Fibroblast of lung (primary cell): ENCODE results near the gene CA14. TPM values are rescaled to one million over a fixed set of nuclear protein-coding genes. Genes with fewer than 3 reads are reported as not detected.

Experiments used
- DNase-seq, 2 donors: peaks; one replicate each; pipeline versions ENCODE4 v3.0.0 to v3.0.0-alpha.2; 2010; ENCODE audit warnings: low read depth in 2 of 2
- H2AFZ ChIP-seq: 2 replicates; pipeline ENCODE4 v1.5.1; 2012; ENCODE audit warnings: low read length, control low read depth, inconsistent platforms
- H3K27ac ChIP-seq: 2 replicates; pipeline ENCODE4 v1.5.1; 2011; ENCODE audit warnings: low read length, control low read depth; ENCODE audit not compliant: insufficient read depth
- H3K27me3 ChIP-seq: 2 replicates; pipeline ENCODE4 v1.5.1; 2011; ENCODE audit warnings: mild to moderate bottlenecking, low read length; ENCODE audit not compliant: control insufficient read depth, insufficient read depth
- H3K36me3 ChIP-seq: 2 replicates; pipeline ENCODE4 v1.5.1; 2011; ENCODE audit warnings: low read length; ENCODE audit not compliant: control insufficient read depth, insufficient read depth
- H3K4me1 ChIP-seq: 2 replicates; pipeline ENCODE4 v1.5.1; 2011; ENCODE audit warnings: low read length; ENCODE audit not compliant: control insufficient read depth, insufficient read depth; ENCODE audit errors: extremely low read depth
- H3K4me2 ChIP-seq: 2 replicates; pipeline ENCODE4 v1.5.1; 2011; ENCODE audit warnings: low read length, control low read depth; ENCODE audit not compliant: insufficient read depth; ENCODE audit errors: extremely low read depth
- H3K4me3 ChIP-seq, 4 experiments: fragments of 200-600 bp in 1 of 4; sonication (generic) in 1 of 4; replicated peaks in 1 of 4; 2 replicates each; pipeline ENCODE4 v1.5.1; 2011 to 2016; ENCODE audit warnings: low read length in 4 of 4, low read depth in 3 of 4, mild to moderate bottlenecking in 3 of 4, control low read depth in 2 of 4, inconsistent platforms in 1 of 4, mixed read lengths in 1 of 4; ENCODE audit not compliant: insufficient read depth in 1 of 4; ENCODE audit errors: control extremely low read depth in 1 of 4
- H3K79me2 ChIP-seq: 2 replicates; pipeline ENCODE4 v1.5.1; 2012; ENCODE audit warnings: mild to moderate bottlenecking, low read length, inconsistent platforms; ENCODE audit not compliant: control insufficient read depth, insufficient read depth
- H3K9ac ChIP-seq: 2 replicates; pipeline ENCODE4 v1.5.1; 2011; ENCODE audit warnings: mild to moderate bottlenecking, low read length, control low read depth; ENCODE audit not compliant: insufficient read depth
- H3K9me3 ChIP-seq: 2 replicates; pipeline ENCODE4 v1.5.1; 2012; ENCODE audit warnings: low read depth, low read length; ENCODE audit not compliant: control insufficient read depth, insufficient read depth
- H4K20me1 ChIP-seq: 2 replicates; pipeline ENCODE4 v1.5.1; 2011; ENCODE audit warnings: low read length; ENCODE audit not compliant: control insufficient read depth, insufficient read depth; ENCODE audit errors: extremely low read depth
- EZH2 ChIP-seq: IDR thresholded peaks from 2 replicates; pipeline ENCODE4 v1.5.1; 2012; ENCODE audit warnings: low read length, control low read depth, mild to moderate bottlenecking; ENCODE audit errors: missing control alignments
- polyA plus RNA-seq, 2 donors: library from polyadenylated mRNA; depleted of rRNA in 1 of 2; stranded (reverse) in 1 of 2; unstranded in 1 of 2; fragments of >200 nt; gene quantifications; 2 replicates each; pipeline ENCODE4 v1.2.1, GENCODE V29; 2011 to 2012; ENCODE audit warnings: missing spikeins in 1 of 2
- total RNA-seq: library from RNA; depleted of rRNA; stranded (reverse); fragments of >200 nt; gene quantifications from 2 replicates; pipeline ENCODE4 v1.2.1, GENCODE V29; 2014
- TF ChIP-seq, protein P1 (sequence below), 2 donors: IDR thresholded peaks in 1 of 2; conservative IDR thresholded peaks in 1 of 2; 1 replicate in 1 of 2; 2 replicates in 1 of 2; pipeline ENCODE4 v1.5.1; 2011 to 2012; ENCODE audit warnings: low read length in 2 of 2, control low read depth in 1 of 2, inconsistent platforms in 1 of 2, low read depth in 1 of 2, mild to moderate bottlenecking in 1 of 2

The CA14 gene
- total and polyA plus RNA-seq, 2 donors (not counting 1 experiment from before 2014, with no cell fraction given), result 0.08 TPM; not detected in 1

DNA sequence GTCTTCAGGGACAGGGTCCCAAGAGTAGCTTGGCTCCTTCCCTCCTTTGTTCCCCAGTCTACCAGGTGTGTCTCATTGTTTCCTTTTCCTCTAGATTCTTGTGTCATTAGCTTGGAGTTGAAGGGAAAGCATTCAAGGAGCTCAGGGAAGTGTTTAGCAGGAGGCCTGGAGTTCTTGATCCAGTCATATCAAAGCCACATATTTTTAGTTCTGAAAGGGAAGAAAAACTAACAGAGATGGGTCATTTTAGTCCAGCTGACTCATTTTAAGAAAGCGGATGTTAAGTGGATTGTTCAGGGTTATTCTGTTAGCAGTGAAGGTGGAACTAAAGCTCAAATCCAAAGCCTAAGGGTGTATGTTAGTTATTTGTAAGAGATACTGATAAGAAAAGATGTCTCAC is 15.7 kb downstream of the CA14 start:
- TF ChIP-seq, protein P1, sequence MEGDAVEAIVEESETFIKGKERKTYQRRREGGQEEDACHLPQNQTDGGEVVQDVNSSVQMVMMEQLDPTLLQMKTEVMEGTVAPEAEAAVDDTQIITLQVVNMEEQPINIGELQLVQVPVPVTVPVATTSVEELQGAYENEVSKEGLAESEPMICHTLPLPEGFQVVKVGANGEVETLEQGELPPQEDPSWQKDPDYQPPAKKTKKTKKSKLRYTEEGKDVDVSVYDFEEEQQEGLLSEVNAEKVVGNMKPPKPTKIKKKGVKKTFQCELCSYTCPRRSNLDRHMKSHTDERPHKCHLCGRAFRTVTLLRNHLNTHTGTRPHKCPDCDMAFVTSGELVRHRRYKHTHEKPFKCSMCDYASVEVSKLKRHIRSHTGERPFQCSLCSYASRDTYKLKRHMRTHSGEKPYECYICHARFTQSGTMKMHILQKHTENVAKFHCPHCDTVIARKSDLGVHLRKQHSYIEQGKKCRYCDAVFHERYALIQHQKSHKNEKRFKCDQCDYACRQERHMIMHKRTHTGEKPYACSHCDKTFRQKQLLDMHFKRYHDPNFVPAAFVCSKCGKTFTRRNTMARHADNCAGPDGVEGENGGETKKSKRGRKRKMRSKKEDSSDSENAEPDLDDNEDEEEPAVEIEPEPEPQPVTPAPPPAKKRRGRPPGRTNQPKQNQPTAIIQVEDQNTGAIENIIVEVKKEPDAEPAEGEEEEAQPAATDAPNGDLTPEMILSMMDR (conservative IDR thresholded peaks at IDR 0.05 in 1 of 2, IDR thresholded peaks at IDR 0.05 in 1 of 2; ENCODE audit: low read depth in 1 of 2, low read length in 2 of 2), result no peak
- no peak for TF ChIP-seq EZH2
- Histone ChIP-seq H2AFZ (peak overlapping the region; percentile 79), H3K27me3 (no peaks in the 10 kb centered on the region), H3K79me2 (peaks cover 5% of the 10 kb centered on the region), H3K36me3 (peaks cover 2% of the 10 kb centered on the region), H3K4me3 (peak overlapping the region; percentile 14 to 63 (median 48)), H3K4me2 (peak overlapping the region; percentile 61), H3K4me1 (no peaks in the 10 kb centered on the region), H4K20me1 (no peaks in the 10 kb centered on the region), H3K9ac (no peak overlapping the region), H3K9me3 (no peaks in the 10 kb centered on the region), H3K27ac (peak overlapping the region; percentile 29)
- DNase-seq, result peak in 1 of 2 donors; percentile 47

DNA sequence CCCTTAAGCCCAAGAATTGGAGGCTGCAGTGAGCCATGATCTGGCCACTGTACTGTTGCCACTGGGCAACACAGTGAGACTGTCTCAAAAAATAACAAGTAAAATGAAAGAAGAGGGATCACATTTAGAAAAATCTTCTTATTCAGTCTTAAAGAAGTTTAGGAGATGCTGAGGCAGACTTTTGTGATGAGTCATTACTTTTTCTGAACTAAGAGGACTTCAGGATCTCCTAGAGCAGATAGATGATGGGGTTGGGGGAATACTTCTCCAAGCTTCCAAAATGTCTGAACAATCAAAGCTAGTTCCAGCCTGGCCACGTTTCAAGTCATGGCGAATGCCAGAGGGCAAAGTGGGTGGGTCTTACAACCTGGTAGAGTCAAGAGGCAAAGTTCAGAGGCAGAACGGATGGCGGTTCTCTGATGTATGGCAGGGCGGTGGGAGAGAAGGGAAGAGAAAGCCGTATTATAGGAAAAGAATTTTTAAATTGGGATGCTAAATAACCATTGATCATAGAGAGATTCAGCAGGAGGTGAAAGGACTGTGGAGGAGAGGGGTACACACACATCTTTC is 22.6 kb downstream of the CA14 start:
- TF ChIP-seq, protein P1 (conservative IDR thresholded peaks at IDR 0.05 in 1 of 2, IDR thresholded peaks at IDR 0.05 in 1 of 2; ENCODE audit: low read depth in 1 of 2, low read length in 2 of 2), result no peak
- no peak overlapping the region for H2AFZ ChIP-seq
- DNase-seq, result no peak
- H3K4me1 ChIP-seq, result peaks cover 4% of the 10 kb centered on the region
- no peak overlapping the region for H3K9ac ChIP-seq
- no peak overlapping the region for H3K4me3 ChIP-seq
- H3K79me2 ChIP-seq, result no peaks in the 10 kb centered on the region
- no peaks in the 10 kb centered on the region for H3K9me3 ChIP-seq
- H3K27ac ChIP-seq, result no peak overlapping the region
- H3K4me2 ChIP-seq, result no peak overlapping the region
- H4K20me1 ChIP-seq, result no peaks in the 10 kb centered on the region
- H3K36me3 ChIP-seq, result peaks cover 2% of the 10 kb centered on the region
- H3K27me3 ChIP-seq, result no peaks in the 10 kb centered on the region

DNA sequence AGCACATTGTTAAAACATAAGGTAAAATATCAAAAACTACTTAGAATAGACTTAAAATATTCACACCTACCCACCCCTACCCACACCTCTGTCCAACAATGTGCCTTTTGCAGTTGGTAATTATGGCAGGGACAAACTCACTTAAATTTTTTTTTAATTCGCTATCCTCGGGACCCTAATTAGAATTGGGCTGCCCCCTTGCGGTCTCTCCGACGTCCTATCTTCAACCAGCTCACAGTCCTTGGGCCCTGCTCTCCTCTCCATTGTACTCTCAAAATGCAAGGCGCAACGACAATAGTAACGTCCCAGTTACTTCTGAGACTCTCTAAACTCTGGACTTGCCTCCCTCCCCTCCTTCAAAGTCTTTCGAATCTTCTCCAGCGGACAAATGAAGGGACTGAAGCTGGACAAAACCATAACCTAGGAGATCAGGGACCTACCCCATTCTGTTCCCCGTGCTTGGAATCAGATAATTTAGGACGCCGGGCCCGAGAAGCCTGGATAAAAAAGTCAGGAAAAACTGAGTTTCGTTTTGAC is 23.7 kb downstream of the CA14 start:
- Histone ChIP-seq H2AFZ (peak overlapping the region; percentile 81), H3K79me2 (no peaks in the 10 kb centered on the region), H3K27me3 (no peaks in the 10 kb centered on the region), H3K27ac (peak overlapping the region; percentile 93), H3K9me3 (no peaks in the 10 kb centered on the region), H3K9ac (peak overlapping the region; percentile 76), H3K36me3 (peaks cover 2% of the 10 kb centered on the region), H4K20me1 (no peaks in the 10 kb centered on the region), H3K4me3 (peak overlapping the region; percentile 27 to 89 (median 72)), H3K4me2 (peak overlapping the region; percentile 98), H3K4me1 (peaks cover 4% of the 10 kb centered on the region)
- TF ChIP-seq, protein P1 (conservative IDR thresholded peaks at IDR 0.05 in 1 of 2, IDR thresholded peaks at IDR 0.05 in 1 of 2; ENCODE audit: low read depth in 1 of 2, low read length in 2 of 2), result peak; percentile 69 to 73
- TF ChIP-seq EZH2, result no peak
- DNase-seq, result peak; percentile 62 to 79
